Measurements from ENCODE around the gene CLEC16A.

CLEC16A gene

GRCh38 chr16:11128211-11129141, 184.1 kb downstream of the CLEC16A start:
- DNase-seq, result no peak

DNA sequence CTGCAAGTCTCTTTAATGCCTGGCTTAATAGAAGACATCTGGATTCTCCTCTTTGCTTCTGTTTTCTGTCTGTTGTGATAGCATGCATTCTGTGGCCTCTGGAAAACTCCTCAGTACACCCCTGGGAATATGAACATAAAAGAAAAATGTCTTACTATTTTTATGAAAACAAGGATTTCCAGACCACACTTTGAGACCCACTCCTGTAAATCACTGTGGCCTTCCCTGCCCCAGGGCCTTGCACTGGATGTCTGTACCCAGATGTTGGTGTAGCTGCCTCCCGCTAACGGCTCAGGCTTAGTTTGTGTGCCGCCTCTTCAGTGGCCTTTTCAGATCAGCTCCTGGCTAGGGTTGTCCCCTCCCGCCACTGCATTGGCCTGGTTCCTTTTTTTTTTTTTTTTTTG, 185.0 kb downstream of the CLEC16A start:
- no peak for DNase-seq

DNA sequence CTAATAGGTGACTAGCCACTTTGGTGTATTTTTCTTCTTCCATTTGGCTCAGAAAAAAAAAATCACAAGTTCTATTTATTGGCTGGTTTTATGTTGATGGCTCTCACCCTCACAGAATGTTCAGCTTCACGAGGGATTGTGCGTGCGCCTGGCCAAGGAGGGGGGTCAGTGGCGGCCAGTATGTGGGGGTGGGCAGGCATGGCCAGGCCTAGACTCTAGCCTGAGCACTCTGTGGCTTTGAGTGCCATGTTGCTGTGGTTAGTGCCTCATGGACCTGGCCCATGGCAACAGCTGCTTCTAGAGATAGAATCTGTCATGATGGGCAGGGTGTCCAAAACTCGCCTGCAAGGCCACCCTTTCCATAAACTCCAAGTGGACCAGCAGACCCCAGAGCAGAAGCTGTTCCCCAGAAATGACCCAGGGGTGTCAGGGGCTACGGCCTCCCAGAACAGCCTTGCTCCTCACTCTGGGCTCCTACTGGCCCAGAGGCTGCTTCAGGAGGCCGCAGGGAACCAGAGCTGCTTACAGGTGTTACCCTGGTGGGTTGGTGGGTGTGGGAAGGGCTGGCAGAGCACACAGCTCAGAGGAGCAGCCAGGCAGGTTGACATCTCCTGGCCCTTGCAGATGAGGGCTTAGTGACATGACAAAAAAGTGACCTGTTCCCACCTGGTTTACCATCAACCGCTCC, 186.8 kb downstream of the CLEC16A start:
- no peak for DNase-seq

DNA sequence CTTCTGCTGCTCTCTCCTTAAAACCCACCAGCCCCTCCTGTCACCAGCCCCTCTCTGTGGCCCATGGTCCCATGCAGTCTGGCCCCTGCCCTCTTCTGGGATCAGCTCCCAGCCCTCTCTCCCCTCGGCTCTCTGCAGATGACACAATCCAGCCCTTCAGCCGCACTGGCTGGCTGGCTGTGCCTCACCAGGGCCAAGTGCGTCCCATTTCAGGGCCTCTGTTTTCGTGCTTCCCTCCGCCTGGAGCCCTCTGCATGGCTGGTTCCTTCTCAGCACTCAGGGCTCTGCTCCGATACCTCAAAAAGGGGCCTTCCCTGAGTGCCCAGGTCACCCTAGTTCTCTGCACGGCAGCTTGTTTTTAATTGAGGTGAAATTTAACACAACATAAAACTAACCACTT, 187.3 kb downstream of the CLEC16A start:
- DNase-seq, result no peak

GRCh38 chr16:11133344-11133943, 189.1 kb downstream of the CLEC16A start:
- DNase-seq, result no peak

GRCh38 chr16:11134722-11135463, 190.5 kb downstream of the CLEC16A start:
- no peak for DNase-seq

DNA sequence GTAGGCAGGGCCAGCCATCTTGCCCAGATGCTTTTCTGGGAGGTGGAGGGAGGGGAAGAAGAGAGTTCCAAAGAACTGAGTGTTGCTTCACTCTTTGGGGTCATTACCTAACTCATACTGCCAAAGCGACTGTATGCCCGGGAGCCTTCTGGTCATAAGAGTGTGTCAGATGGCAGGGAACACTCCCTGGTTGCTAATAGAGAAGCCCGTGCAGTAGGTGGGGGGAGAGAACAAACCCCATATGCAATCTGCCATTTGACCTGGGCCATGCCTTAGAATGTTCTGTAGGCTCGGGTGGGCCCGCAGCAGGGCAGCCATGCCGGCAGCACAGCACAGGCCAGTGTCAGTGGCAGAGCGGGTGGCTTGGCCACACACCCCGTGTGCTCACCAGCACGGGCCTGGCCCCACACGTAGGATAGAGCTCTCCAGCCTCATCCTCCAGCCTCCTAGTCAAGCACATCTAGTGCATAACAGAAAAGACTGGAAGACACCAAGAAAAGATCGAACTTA, 191.2 kb downstream of the CLEC16A start:
- no peak for DNase-seq

DNA sequence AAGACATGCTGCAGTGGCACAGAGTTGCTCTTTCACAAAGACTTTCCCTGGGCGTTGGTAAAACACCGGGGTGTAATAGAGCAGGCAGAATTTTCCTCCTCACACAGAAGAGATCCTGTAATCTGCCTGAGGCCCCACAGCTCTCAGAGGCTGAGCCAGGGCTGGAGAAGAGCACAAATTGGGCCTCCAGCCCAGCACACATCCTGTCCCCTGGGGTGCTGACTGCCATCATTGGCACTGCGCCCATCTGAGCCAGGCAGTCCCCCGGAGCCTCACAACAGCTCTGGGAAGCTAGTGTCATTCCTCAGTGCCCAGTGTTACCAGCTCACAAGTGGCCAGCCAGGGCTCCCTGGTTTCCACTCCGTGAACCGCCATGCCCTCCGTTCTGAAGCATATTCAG, 192.2 kb downstream of the CLEC16A start:
- no peak for DNase-seq

- no peak for DNase-seq
Measured at GRCh38 chr16:11138022-11138768, 193.8 kb downstream of the CLEC16A start.

DNA sequence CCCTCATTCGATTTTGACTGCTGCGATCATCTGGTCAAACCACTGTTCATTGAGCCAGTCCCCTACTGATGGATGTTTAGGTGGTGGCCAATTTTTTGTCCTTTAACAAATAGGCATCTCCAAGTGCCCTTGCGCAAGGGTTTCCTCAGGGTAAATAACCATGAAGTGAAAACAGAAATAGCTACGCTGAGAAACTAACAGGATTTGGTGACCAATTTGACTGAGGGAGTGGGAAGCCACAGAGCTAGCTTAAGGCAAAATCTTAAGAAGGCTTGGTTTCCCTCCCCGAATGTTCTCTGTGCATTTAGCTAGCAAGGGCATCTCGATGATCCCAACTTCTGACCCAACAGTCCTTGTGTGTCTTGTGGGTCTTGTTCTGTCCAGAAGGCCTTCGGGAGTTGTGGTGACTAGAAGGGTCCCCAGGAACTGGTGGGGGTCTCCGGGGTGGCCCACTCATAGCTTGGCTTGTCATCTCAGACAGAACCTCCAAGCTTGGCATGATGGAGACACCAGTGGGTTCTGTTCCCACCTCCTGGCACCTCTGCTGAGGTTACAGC, 194.5 kb downstream of the CLEC16A start:
- DNase-seq, result no peak

- no peak for DNase-seq
Measured at GRCh38 chr16:11139326-11140097, 195.1 kb downstream of the CLEC16A start.

DNA sequence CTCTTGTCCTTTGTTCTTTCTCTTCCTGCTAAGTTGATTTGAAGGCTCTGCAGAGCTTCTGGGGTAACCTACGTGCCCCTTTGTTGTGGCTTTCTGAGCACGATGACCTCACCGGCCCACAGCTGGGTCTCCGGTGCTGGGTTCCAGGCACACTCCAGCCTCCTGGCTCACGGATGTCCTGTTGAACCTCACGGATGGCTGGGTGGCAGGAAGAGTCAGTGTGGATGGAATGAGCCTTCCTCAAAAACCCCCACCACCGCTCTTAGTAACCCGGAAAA, 195.7 kb downstream of the CLEC16A start:
- DNase-seq, result no peak

DNA sequence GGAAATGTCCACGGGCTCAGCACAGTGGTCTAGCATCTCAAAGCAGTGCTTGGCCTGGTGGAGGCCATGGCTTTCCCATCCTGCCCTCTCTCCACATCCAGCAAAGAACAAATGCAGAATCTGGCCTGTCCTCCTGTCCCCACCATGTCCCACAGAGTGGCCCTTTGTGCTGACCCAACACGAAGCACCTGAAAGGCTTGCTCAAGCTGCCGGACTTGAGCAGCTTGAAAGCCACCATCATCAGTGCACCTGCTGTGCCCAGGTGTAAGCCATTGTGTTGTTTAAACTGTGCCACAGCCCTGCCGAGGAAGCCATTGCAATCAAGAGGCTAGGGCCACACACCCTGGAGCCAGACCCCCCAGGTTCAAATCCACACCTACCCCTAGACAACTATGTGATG, 196.1 kb downstream of the CLEC16A start:
- no peak for DNase-seq

DNA sequence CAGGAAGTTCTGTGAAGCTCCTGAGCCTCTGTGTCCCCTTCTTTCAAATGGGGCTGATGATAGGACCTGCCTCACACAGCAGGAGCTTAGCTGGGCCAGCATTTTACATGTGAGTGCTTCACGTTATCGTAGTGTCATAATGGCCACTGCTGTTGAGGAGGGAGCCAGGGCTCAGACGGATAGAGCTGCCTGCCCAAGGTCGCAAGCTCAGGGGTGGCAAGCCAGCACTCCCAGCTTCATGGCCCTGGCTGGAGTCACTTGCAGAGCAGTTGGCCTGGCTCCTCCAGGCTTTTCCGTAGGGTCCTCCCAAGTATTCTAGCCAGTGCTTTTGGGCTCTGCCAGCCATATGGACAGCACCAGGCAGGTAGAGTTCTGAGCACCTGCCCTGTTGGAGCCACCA, 196.5 kb downstream of the CLEC16A start:
- DNase-seq, result no peak

DNA sequence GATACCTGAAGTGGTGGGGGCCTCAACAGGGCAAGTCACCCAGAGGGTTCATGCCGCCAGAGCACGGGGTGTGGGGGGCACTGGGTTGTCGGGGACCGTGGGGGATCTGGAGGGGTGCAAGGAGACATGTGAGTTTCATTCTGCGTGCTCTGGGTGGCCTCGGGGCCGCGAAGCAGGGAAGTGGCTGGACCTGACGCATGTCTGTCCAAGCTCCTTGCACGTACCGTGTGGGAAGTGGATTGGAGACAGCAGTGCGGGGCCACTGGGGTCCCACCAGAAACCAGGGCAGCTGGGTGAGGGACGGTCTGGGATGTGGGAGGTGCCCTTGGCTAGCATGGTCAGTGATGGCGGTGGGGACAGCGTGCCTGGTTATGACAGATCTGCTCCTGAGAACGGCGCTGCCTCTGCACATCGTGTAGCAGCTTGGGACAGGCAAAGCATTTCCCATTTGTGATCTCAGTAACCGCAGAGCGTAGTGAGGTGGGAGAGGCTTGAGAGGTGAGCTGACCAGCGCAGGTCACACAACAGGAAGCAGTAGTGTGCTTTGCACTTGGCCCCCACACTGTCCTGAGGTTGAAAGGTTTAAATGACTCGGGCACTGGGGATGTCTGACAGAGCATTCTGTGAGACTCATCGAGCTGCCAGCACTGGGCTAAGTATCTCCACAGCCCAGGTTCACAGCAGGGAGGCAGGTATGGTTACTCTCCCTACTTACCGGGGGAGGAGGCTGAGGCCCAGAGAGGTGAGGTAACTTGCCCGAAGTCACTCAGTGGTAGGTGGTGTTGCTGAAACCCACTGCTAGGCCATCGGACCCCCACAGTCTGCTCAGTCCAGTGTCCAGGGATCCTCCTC, 197.3 kb downstream of the CLEC16A start:
- no peak for DNase-seq

DNA sequence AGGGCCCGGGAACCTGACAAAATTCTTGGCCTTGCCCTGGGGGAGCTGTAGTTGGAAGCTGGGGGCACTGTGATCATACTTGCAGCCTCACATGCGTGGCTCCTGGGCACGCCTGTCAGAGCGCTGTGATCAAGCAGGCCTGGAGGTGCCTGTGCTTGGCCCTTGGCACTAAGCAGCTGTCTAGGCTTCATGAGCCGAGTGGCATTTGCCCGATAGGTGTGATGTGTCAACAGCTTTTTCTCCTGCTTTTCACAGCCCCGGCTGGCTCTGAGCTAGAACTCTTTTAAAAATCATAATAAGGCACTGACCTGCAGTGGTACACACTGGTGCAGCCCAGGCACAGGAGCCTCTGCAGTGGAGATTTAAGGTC, 197.9 kb downstream of the CLEC16A start:
- no peak for DNase-seq

- DNase-seq, result no peak
Measured at GRCh38 chr16:11142951-11143350, 198.6 kb downstream of the CLEC16A start.

- DNase-seq, result no peak
Measured at GRCh38 chr16:11143372-11144035, 199.1 kb downstream of the CLEC16A start.

DNA sequence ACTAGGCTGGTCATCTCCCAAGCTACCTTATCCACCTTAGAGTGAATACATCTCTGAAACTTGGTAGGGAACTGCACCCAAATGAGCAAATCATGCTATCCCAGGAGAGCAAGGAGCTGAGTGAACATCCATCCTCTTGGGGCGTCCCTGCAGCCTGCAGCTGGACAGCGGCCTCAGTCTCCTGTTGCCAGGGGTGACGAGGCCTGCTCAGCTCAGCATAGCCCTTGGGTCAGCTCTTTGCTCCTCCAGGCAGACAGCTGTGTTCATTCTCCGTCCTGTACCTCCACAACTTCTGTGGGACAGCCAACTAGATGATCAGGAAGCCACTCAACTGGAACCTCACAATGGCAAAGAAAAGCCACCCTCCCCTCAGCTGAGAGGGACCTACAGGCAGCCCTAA, 199.8 kb downstream of the CLEC16A start:
- no peak for DNase-seq

Measured in activated CD4-positive, alpha-beta T cell treated with anti-CD3 and anti-CD28 coated beads for 1 hour (primary cell).